HCT116 (cell line): ENCODE results near the gene ADNP. TPM values are rescaled to one million over a fixed set of nuclear protein-coding genes. Genes with fewer than 3 reads are reported as not detected.
A peak's percentile ranks its signal among the peaks of the same experiment; 100 is the strongest.

ENCODE experiments used
- ATAC-seq: fragments of 200-7000 bp; cut with Tn5 transposase; 2 replicates; pipeline ENCODE4 v1.9.1; 2020; ENCODE audit warnings: mild to moderate bottlenecking, moderate library complexity
- BruUV-seq: library from RNA; stranded (reverse); fragments of 400-500 nt; replicated peaks from 2 replicates; lab custom pipeline; 2021; lab: Mats Ljungman, UMichigan
- CTCF ChIA-PET: fragments of 300-600 bp; sonication (Branson Sonifier 250); formaldehyde crosslinking; loops from one replicate; lab custom pipeline; 2021; ENCODE audit warnings: antibody characterized with exemption; lab: Charles Lee
- POLR2A ChIA-PET: fragments of 300-600, 350-600 bp; sonication (Branson Sonifier 250); formaldehyde crosslinking; loops from one replicate; lab custom pipeline; 2021; ENCODE audit warnings: antibody characterized with exemption; lab: Charles Lee
- RAD21 ChIA-PET, 2 experiments: fragments of 300-600 bp; sonication (Branson Sonifier 250); formaldehyde crosslinking; loops; one replicate each; lab custom pipeline; 2023; ENCODE audit warnings: low total read pairs in 2 of 2; ENCODE audit not compliant: uncharacterized antibody in 2 of 2, unreplicated experiment in 2 of 2, low non-redundant PET in 1 of 2; lab: Charles Lee
- DNase-seq: peaks from one replicate; pipeline ENCODE4 v3.0.0-alpha.2; 2010; ENCODE audit warnings: low read depth, low spot score
- H2AFZ ChIP-seq: fragments of 200-600 bp; shearing (Covaris generic), sonication (generic); 2 replicates; pipeline ENCODE4 v1.6.1; 2017; ENCODE audit warnings: low read depth, mixed run types, mixed read lengths, antibody characterized with exemption, low read length; ENCODE audit not compliant: poor library complexity, severe bottlenecking
- H3K27ac ChIP-seq: 2 replicates; pipeline ENCODE4 v1.5.1; 2012; ENCODE audit warnings: low read depth, low read length
- H3K27me3 ChIP-seq: fragments of 200-600 bp; sonication (generic); 2 replicates; pipeline ENCODE4 v1.6.1; 2016; ENCODE audit warnings: mixed run types, low read length, mixed read lengths; ENCODE audit not compliant: insufficient read depth
- H3K36me3 ChIP-seq, 2 experiments: fragments of 200-500 bp in 1 of 2; fragments of 200-600 bp in 1 of 2; sonication (Bioruptor generic) in 1 of 2; sonication (generic) in 1 of 2; 2 replicates each; pipeline versions ENCODE4 v1.5.1 to v1.6.1; 2014 to 2016; ENCODE audit warnings: low read length in 2 of 2, inconsistent platforms in 1 of 2, mixed read lengths in 1 of 2, mixed run types in 1 of 2; ENCODE audit not compliant: insufficient read depth in 2 of 2, control insufficient read depth in 1 of 2
- H3K4me1 ChIP-seq, 2 experiments: fragments of 200-600 bp in 1 of 2; sonication (generic) in 1 of 2; 2 replicates each; pipeline versions ENCODE4 v1.5.1 to v1.6.1; 2012 to 2017; ENCODE audit warnings: low read length in 2 of 2, inconsistent platforms in 1 of 2, mild to moderate bottlenecking in 1 of 2, mixed read lengths in 1 of 2, mixed run types in 1 of 2, moderate library complexity in 1 of 2; ENCODE audit not compliant: insufficient read depth in 2 of 2, control insufficient read depth in 1 of 2
- H3K4me2 ChIP-seq: fragments of 200-600 bp; sonication (generic); 2 replicates; pipeline ENCODE4 v1.6.1; 2017; ENCODE audit warnings: mixed run types, low read length, mixed read lengths
- H3K4me3 ChIP-seq, 2 experiments: fragments of 200-600 bp in 1 of 2; sonication (generic) in 1 of 2; replicated peaks in 1 of 2; 2 replicates each; pipeline ENCODE4 v1.5.1; 2011 to 2016; ENCODE audit warnings: low read length in 2 of 2, control low read depth in 1 of 2, low read depth in 1 of 2, mild to moderate bottlenecking in 1 of 2, mixed read lengths in 1 of 2, mixed run types in 1 of 2
- H3K79me2 ChIP-seq: fragments of 200-600 bp; sonication (generic); 2 replicates; pipeline ENCODE4 v1.6.1; 2017; ENCODE audit warnings: mild to moderate bottlenecking, mixed run types, low read length, moderate library complexity, mixed read lengths; ENCODE audit not compliant: insufficient read depth
- H3K9ac ChIP-seq: fragments of 200-600 bp; sonication (generic); 2 replicates; pipeline ENCODE4 v1.6.1; 2016; ENCODE audit warnings: low read length, mixed read lengths
- H3K9me2 ChIP-seq: fragments of 200-600 bp; sonication (generic), shearing (Covaris generic); 2 replicates; pipeline ENCODE4 v1.6.1; 2017; ENCODE audit warnings: mixed run types, mild to moderate bottlenecking, moderate library complexity; ENCODE audit not compliant: insufficient read depth
- H3K9me3 ChIP-seq, 2 experiments: fragments of 200-500 bp in 1 of 2; fragments of 200-600 bp in 1 of 2; sonication (Bioruptor generic) in 1 of 2; sonication (generic) in 1 of 2; 2 replicates each; pipeline ENCODE4 v1.6.1; 2014 to 2017; ENCODE audit warnings: low read length in 2 of 2, mixed read lengths in 2 of 2, inconsistent platforms in 1 of 2, low read depth in 1 of 2, mild to moderate bottlenecking in 1 of 2, mixed run types in 1 of 2, moderate library complexity in 1 of 2; ENCODE audit not compliant: control insufficient read depth in 1 of 2, insufficient read depth in 1 of 2
- H4K20me1 ChIP-seq: fragments of 200-600 bp; sonication (generic), shearing (Covaris generic); 2 replicates; pipeline ENCODE4 v1.6.1; 2017; ENCODE audit warnings: mixed run types, mild to moderate bottlenecking, moderate library complexity; ENCODE audit not compliant: insufficient read depth
- ATF3 ChIP-seq: IDR thresholded peaks from 2 replicates; pipeline ENCODE4 v1.6.1; 2012
- CBX3 ChIP-seq: IDR thresholded peaks from 2 replicates; pipeline ENCODE4 v1.6.1; 2012; ENCODE audit warnings: low read depth
- CEBPB ChIP-seq: IDR thresholded peaks from 2 replicates; pipeline ENCODE4 v1.6.1; 2012; ENCODE audit warnings: low read depth
- CTCF ChIP-seq, 3 experiments: fragments of 200-600 bp in 1 of 3; sonication (generic) in 1 of 3; IDR thresholded peaks in 2 of 3; conservative IDR thresholded peaks in 1 of 3; 2 replicates each; pipeline ENCODE4 v1.5.1; 2012 to 2017; ENCODE audit warnings: low read depth in 2 of 3, low read length in 2 of 3, antibody characterized with exemption in 1 of 3, borderline replicate concordance in 1 of 3, control low read depth in 1 of 3, mild to moderate bottlenecking in 1 of 3, mixed read lengths in 1 of 3, mixed run types in 1 of 3, moderate library complexity in 1 of 3; ENCODE audit not compliant: insufficient read depth in 1 of 3
- EGR1 ChIP-seq: IDR thresholded peaks from 2 replicates; pipeline ENCODE4 v1.6.1; 2012; ENCODE audit warnings: low read depth
- ELF1 ChIP-seq: IDR thresholded peaks from 2 replicates; pipeline ENCODE4 v1.6.1; 2012; ENCODE audit warnings: low read depth, borderline replicate concordance
- EZH2 ChIP-seq: fragments of 200-600 bp; sonication (generic); IDR thresholded peaks from 2 replicates; pipeline ENCODE4 v1.6.1; 2017; ENCODE audit warnings: antibody characterized with exemption, mixed run types
- EZH2phosphoT487 ChIP-seq: fragments of 200-600 bp; IDR thresholded peaks from 2 replicates; pipeline ENCODE4 v1.6.1; 2018; ENCODE audit warnings: antibody characterized with exemption, borderline replicate concordance
- FOSL1 ChIP-seq: IDR thresholded peaks from 2 replicates; pipeline ENCODE4 v1.6.1; 2012; ENCODE audit warnings: low read depth
- POLR2AphosphoS5 ChIP-seq: IDR thresholded peaks from 2 replicates; pipeline ENCODE4 v1.6.1; 2011; ENCODE audit warnings: mild to moderate bottlenecking, low read depth, low read length, moderate library complexity
- RAD21 ChIP-seq: IDR thresholded peaks from 2 replicates; pipeline ENCODE4 v1.6.1; 2012; ENCODE audit warnings: low read depth, mild to moderate bottlenecking
- REST ChIP-seq: IDR thresholded peaks from 2 replicates; pipeline ENCODE4 v1.6.1; 2012; ENCODE audit warnings: low read depth
- SP1 ChIP-seq: IDR thresholded peaks from 2 replicates; pipeline ENCODE4 v1.6.1; 2012; ENCODE audit warnings: low read depth
- SRF ChIP-seq: IDR thresholded peaks from 2 replicates; pipeline ENCODE4 v1.6.1; 2012; ENCODE audit warnings: low read depth
- TCF7L2 ChIP-seq: IDR thresholded peaks from 2 replicates; pipeline ENCODE4 v1.7.0; 2011; ENCODE audit warnings: borderline replicate concordance, inconsistent platforms; ENCODE audit not compliant: insufficient read depth, insufficient read length; ENCODE audit errors: extremely low read depth
- YY1 ChIP-seq: IDR thresholded peaks from 2 replicates; pipeline ENCODE4 v1.6.1; 2011; ENCODE audit warnings: low read length, low read depth, moderate library complexity, mild to moderate bottlenecking; ENCODE audit not compliant: insufficient replicate concordance; ENCODE audit errors: extremely low read depth
- ZBTB33 ChIP-seq: IDR thresholded peaks from 2 replicates; pipeline ENCODE4 v1.6.1; 2011; ENCODE audit warnings: mild to moderate bottlenecking, low read length, moderate library complexity; ENCODE audit not compliant: insufficient replicate concordance; ENCODE audit errors: extremely low read depth
- ZFX ChIP-seq: fragments of 450-650 bp; IDR thresholded peaks from 2 replicates; pipeline ENCODE4 v1.6.1; 2017
- intact Hi-C: fragments of 100-400 bp; cut with micrococcal nuclease; formaldehyde crosslinking; loops from 2 replicates; pipeline ENCODE4 v1.10.0; 2022
- total RNA-seq: library from RNA; stranded (reverse); gene quantifications from one replicate; pipeline ENCODE4 v1.2.1, GENCODE V29; 2021; ENCODE audit not compliant: unreplicated experiment

ADNP gene
- total RNA-seq, 1 experiment from 2014 or later: 85.9 TPM

- H3K4me2 ChIP-seq: peak overlapping the region; percentile 75
- no peaks in the 10 kb centered on the region for H3K9me2 ChIP-seq
- ChIA-PET RAD21 (no interaction called here), POLR2A (interaction anchor here (0.7 to 2.4 kb wide), 9 partner anchors 9 to 372 kb away, joined by 3 to 9 read pairs (median 5); partner anchors contain the start of genes BCAS4, DPM1 and MOCS3), CTCF (interaction anchor here (0.6 to 3.9 kb wide), 5 partner anchors 51 to 664 kb away, joined by 4 to 39 read pairs (median 5); partner anchors contain the start of gene BCAS4)
- peaks cover 42 to 45% of the 10 kb centered on the region in 2 experiments for H3K36me3 ChIP-seq
- intact Hi-C loops: no loop called here
- H3K9me3 ChIP-seq: no peaks in the 10 kb centered on the region
- no peak overlapping the region for H2AFZ ChIP-seq
- H3K27me3 ChIP-seq: no peaks in the 10 kb centered on the region
- TF ChIP-seq ELF1 (no peak), YY1 (no peak), REST (no peak), EGR1 (no peak), EZH2phosphoT487 (no peak), ATF3 (no peak), RAD21 (no peak), CTCF (IDR thresholded peaks at IDR 0.05 in 2 of 3, conservative IDR thresholded peaks at IDR 0.05 in 1 of 3; ENCODE audit: borderline replicate concordance in 1 of 3, insufficient read depth in 1 of 3, low read depth in 2 of 3, low read length in 2 of 3) (no peak), CBX3 (no peak), ZBTB33 (no peak), SP1 (no peak), CEBPB (no peak), TCF7L2 (no peak), ZFX (no peak; the same call in 1 of the 2 replicates), EZH2 (no peak), SRF (no peak), POLR2AphosphoS5 (no peak), FOSL1 (no peak)
- ATAC-seq: no peak; the same call in none of the 2 replicates
- no TSS peak for BruUV-seq
- peaks cover 32% of the 10 kb centered on the region; the same call in 1 of the 2 replicates for H4K20me1 ChIP-seq
- H3K79me2 ChIP-seq: peaks cover 45% of the 10 kb centered on the region
- peak overlapping the region; percentile 98 for H3K27ac ChIP-seq
- peak overlapping the region; percentile 55 to 75 for H3K4me3 ChIP-seq
- peaks cover 4 to 27% of the 10 kb centered on the region in 2 experiments; a peak in 3 of 4 replicates for H3K4me1 ChIP-seq
- H3K9ac ChIP-seq: peak overlapping the region; percentile 69
- no peak for DNase-seq
Measured at GRCh38 chr20:50930976-50931305, 296 bp downstream of the ADNP start.
